Uterus (tissue), 4 donors: ENCODE results near the gene GAP43. TPM values are rescaled to one million over a fixed set of nuclear protein-coding genes. Genes with fewer than 3 reads are reported as not detected.

Experiments used
- DNase-seq, 2 donors: peaks; one replicate each; pipeline ENCODE4 v3.0.0-alpha.2; 2019 to 2020
- H3K27ac ChIP-seq, 2 donors: fragments of 200-600 bp; sonication (generic); 1 replicate in 1 of 2; 2 replicates in 1 of 2; pipeline ENCODE4 v1.5.1; 2016 to 2018
- H3K27me3 ChIP-seq, 2 donors: fragments of 200-600 bp; sonication (generic); one replicate each; pipeline ENCODE4 v1.5.1; 2018 to 2019; ENCODE audit warnings: control low read depth in 1 of 2
- H3K36me3 ChIP-seq, 2 donors: fragments of 200-600 bp; sonication (generic); one replicate each; pipeline ENCODE4 v1.5.1; 2019; ENCODE audit warnings: control low read depth in 1 of 2
- H3K4me1 ChIP-seq, 2 donors: fragments of 200-600 bp; sonication (generic); one replicate each; pipeline ENCODE4 v1.5.1; 2018 to 2019; ENCODE audit warnings: control low read depth in 1 of 2
- H3K4me3 ChIP-seq, 2 donors: fragments of 200-600 bp; sonication (generic); 1 replicate in 1 of 2; 2 replicates in 1 of 2; pipeline ENCODE4 v1.5.1; 2018 to 2019; ENCODE audit warnings: mild to moderate bottlenecking in 1 of 2
- H3K9me3 ChIP-seq, 2 donors: fragments of 200-600 bp; sonication (generic); one replicate each; pipeline ENCODE4 v1.5.1; 2019; ENCODE audit warnings: control low read depth in 1 of 2
- CTCF ChIP-seq, 4 experiments: fragments of 200-600 bp in 2 of 4; fragments of 450-650 bp in 2 of 4; sonication (generic) in 2 of 4; IDR thresholded peaks; one replicate each; pipeline ENCODE4 v1.5.1; 2016 to 2019; ENCODE audit warnings: antibody characterized with exemption in 4 of 4, mild to moderate bottlenecking in 2 of 4, moderate library complexity in 1 of 4
- POLR2A ChIP-seq, 2 donors: fragments of 450-650 bp; IDR thresholded peaks; one replicate each; pipeline ENCODE4 v1.6.1; 2016; ENCODE audit warnings: antibody characterized with exemption in 2 of 2, mild to moderate bottlenecking in 1 of 2, moderate library complexity in 1 of 2
- intact Hi-C: fragments of 100-400 bp; cut with DNase I; formaldehyde crosslinking; loops from one replicate; pipeline ENCODE4 v1.15.1; 2023; ENCODE audit warnings: low total_unique reads
- total RNA-seq, 4 donors: library from RNA; depleted of rRNA in 3 of 4; stranded (reverse); fragments of >200 nt in 3 of 4; gene quantifications; one replicate each; pipeline versions ENCODE4 v1.1.0 to v1.2.4, GENCODE V29; 2014 to 2023
- donor health status: DM: yes; HTN: yes; CAD: no.

The GAP43 gene
- total RNA-seq, 4 donors from 2014 or later = 7.0 TPM; not detected in 3

DNA sequence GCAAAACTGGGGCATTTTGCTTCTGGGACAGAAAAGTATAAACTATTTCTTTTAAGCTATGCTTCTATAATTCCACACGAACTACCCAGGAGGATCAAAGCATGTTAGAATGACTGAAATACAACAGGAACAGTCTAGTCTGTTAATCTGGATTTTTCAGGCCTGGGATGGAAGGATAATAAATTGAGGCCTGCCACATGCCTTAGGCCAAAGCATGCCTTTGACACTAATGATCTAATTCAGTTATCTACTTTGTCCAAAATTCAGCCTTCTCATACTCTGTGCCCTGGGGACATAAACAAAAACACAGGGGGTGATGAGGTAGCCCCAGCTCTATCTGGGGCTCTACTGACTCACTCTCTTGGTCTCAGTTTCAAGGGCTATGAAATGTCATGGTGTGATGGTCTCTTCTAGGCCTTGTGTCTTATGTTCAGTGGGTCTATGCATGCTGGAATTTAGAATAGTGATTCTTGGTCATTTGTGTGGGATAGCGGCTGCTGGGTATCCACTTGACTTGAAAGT is 32.5 kb downstream of the GAP43 start:
- no peaks in the 10 kb centered on the region for H3K9me3 ChIP-seq
- intact Hi-C loops = no loop called here

GRCh38 chr3:115657168-115657567 is 33.9 kb downstream of the GAP43 start:
- intact Hi-C loops = no loop called here
- TF ChIP-seq CTCF (IDR thresholded peaks at IDR 0.05) (no peak), POLR2A (IDR thresholded peaks at IDR 0.05) (no peak)
- Histone ChIP-seq H3K27me3 (no peaks in the 10 kb centered on the region), H3K4me3 (no peak overlapping the region), H3K9me3 (no peaks in the 10 kb centered on the region), H3K36me3 (no peaks in the 10 kb centered on the region), H3K4me1 (no peaks in the 10 kb centered on the region), H3K27ac (peak overlapping the region; percentile 97 to 98)
- DNase-seq = no peak

More for the DNA sequence above, 32.5 kb downstream of the GAP43 start:
- no peaks in the 10 kb centered on the region for H3K4me1 ChIP-seq
- TF ChIP-seq CTCF (IDR thresholded peaks at IDR 0.05) (no peak), POLR2A (IDR thresholded peaks at IDR 0.05) (no peak)
- H3K27ac ChIP-seq = no peak overlapping the region
- H3K36me3 ChIP-seq = no peaks in the 10 kb centered on the region
- H3K27me3 ChIP-seq = no peaks in the 10 kb centered on the region
- DNase-seq = no peak
- H3K4me3 ChIP-seq = no peak overlapping the region

DNA sequence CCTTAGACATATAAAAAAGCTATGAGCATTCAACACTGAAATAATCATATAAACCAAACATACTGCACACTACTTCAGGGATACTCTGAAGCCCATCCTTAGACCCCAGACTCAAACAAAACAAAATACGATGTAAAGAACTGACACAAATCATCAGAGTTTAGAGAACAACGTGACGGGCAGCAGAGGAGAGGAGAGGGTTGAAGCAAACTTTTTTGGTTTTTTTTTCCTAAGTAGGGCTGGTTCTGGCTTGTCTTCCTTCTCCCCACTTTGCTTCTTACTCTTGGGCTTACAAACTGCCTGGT is 34.7 kb downstream of the GAP43 start:
- no peaks in the 10 kb centered on the region for H3K4me1 ChIP-seq
- TF ChIP-seq CTCF (IDR thresholded peaks at IDR 0.05) (no peak), POLR2A (IDR thresholded peaks at IDR 0.05) (no peak)
- H3K27ac ChIP-seq = peak overlapping the region; percentile 97 to 98
- peak overlapping the region; percentile 57 to 80 for H3K4me3 ChIP-seq
- H3K9me3 ChIP-seq = no peaks in the 10 kb centered on the region
- intact Hi-C loops = no loop called here
- no peaks in the 10 kb centered on the region for H3K27me3 ChIP-seq
- no peak for DNase-seq
- H3K36me3 ChIP-seq = no peaks in the 10 kb centered on the region

DNA sequence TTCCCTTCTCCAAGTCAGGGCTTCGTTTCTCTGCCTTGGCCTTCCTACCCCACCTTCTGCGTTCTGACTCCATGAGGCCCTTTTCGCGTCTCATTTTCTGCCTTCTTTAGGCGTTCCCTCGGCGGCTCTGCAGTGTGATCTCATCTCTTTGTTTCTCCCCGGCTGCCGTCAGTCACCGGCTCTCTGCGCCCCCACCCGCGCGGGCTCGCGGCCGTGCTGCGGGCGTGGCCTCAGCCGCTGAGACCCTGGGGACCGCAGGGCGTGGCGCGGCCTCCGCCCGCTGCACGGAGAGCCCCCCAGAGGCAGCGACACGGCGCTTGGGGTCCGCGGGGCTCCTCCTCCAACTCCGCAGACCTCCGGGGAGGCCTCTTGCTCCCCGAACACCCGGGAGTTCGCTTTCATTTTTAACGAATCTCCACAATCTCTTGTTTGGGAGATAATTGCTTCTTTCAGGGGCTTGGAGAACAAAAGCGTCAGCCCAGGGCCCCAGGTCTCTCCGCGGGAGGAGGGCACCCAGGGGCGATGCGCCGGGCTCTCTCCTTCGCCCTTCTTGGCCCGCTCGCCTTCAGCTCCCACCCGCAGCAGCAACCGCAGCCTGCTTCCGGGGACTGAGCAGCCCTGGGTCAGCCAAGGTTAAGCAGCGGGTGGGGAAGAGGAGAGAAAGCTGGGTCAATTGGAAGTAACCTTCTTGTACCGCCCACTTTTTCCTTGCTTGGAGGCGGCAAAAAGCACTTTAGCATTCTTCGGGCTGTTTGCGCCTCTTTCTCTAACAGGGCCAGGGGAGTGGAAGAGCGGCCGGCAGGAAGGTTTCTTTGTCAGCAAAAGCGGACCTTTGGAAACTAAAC is 35.2 kb downstream of the GAP43 start:
- no peaks in the 10 kb centered on the region for H3K27me3 ChIP-seq
- H3K4me1 ChIP-seq = no peaks in the 10 kb centered on the region
- intact Hi-C loops = no loop called here
- H3K27ac ChIP-seq = peak overlapping the region; percentile 97 to 98
- no peaks in the 10 kb centered on the region for H3K36me3 ChIP-seq
- peak; percentile 58 to 64 for TF ChIP-seq POLR2A (IDR thresholded peaks at IDR 0.05)
- TF ChIP-seq CTCF (IDR thresholded peaks at IDR 0.05) = peak in 1 of 4 experiments; percentile 11
- no peaks in the 10 kb centered on the region for H3K9me3 ChIP-seq
- peak; percentile 84 for DNase-seq
- H3K4me3 ChIP-seq = peak overlapping the region; percentile 57 to 80
